ENCODE measurements around the gene ATF1. TPM values are rescaled to one million over a fixed set of nuclear protein-coding genes. Genes with fewer than 3 reads are reported as not detected.
A peak's percentile ranks its signal among the peaks of the same experiment; 100 is the strongest.
"Not testable (repeated sequence)": the region's sequence is repeated elsewhere in the genome, so short reads cannot be mapped to it uniquely, and the experiment has no call there.

Gene ATF1
- polyA plus RNA-seq, 3 donors from 2014 or later, result 34.9 to 43.8 (median 37.6) TPM

DNA sequence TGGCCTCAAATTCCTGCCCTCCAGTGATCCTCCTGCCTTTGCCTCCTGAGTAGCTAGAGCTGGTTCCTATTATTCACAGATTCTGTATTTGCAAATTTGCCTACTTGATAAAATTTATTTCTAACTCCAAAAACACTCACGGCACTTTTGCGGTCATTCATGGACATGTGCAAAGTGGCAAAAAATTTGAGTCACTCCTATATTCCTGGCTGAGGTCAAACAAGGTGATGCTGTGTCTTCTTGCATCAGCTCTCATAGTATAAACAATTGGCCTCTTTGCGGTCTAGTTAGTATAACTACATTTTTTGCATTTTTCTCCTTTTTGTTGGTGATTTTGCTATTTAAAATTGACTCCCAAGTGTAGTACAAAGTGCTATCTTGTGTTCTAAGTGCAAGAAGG, 24.7 kb downstream of the ATF1 start:
- DNase-seq, result no peak
- H3K27me3 Mint-ChIP-seq (ENCODE audit: low read depth in 3 of 3), result peaks cover 0 to 1% (median 0%) of the 10 kb centered on the region in 3 donors
- peaks cover 5 to 20% (median 11%) of the 10 kb centered on the region in 3 donors for H3K36me3 Mint-ChIP-seq
- H3K27ac Mint-ChIP-seq, result peak overlapping the region in 1 of 6 donors; percentile 1
- peaks cover 10 to 14% of the 10 kb centered on the region in 2 donors for H3K4me1 Mint-ChIP-seq
- H3K9me3 Mint-ChIP-seq, result no peaks in the 10 kb centered on the region
- no peak overlapping the region for H3K4me3 Mint-ChIP-seq

- no peak for DNase-seq
Observed at GRCh38 chr12:50790081-50790480, 26.2 kb downstream of the ATF1 start.

GRCh38 chr12:50799908-50800307, 36.0 kb downstream of the ATF1 start:
- peaks cover 1 to 9% of the 10 kb centered on the region in 2 donors for H3K4me1 Mint-ChIP-seq
- no peak overlapping the region for H3K27ac Mint-ChIP-seq
- DNase-seq, result no peak
- no peaks in the 10 kb centered on the region for H3K27me3 Mint-ChIP-seq (ENCODE audit: low read depth in 3 of 3)
- no peak overlapping the region for H3K4me3 Mint-ChIP-seq
- peaks cover 3 to 16% (median 10%) of the 10 kb centered on the region in 6 donors for H3K9me3 Mint-ChIP-seq
- peaks cover 24 to 46% (median 43%) of the 10 kb centered on the region in 3 donors for H3K36me3 Mint-ChIP-seq

More at GRCh38 chr12:50790081-50790480, 26.2 kb downstream of the ATF1 start:
- peaks cover 0 to 1% (median 0%) of the 10 kb centered on the region in 3 donors for H3K27me3 Mint-ChIP-seq (ENCODE audit: low read depth in 3 of 3)
- H3K9me3 Mint-ChIP-seq, result no peaks in the 10 kb centered on the region
- no peak overlapping the region for H3K4me3 Mint-ChIP-seq
- peak overlapping the region in 2 of 6 donors; percentile 21 to 48 for H3K27ac Mint-ChIP-seq
- H3K36me3 Mint-ChIP-seq, result peaks cover 5 to 21% (median 11%) of the 10 kb centered on the region in 3 donors
- peaks cover 11 to 14% of the 10 kb centered on the region in 2 donors for H3K4me1 Mint-ChIP-seq

GRCh38 chr12:50803230-50803875, 39.5 kb downstream of the ATF1 start:
- no peaks in the 10 kb centered on the region for H3K27me3 Mint-ChIP-seq (ENCODE audit: low read depth in 3 of 3)
- H3K27ac Mint-ChIP-seq, result peak overlapping the region in 1 of 6 donors; percentile 29
- H3K36me3 Mint-ChIP-seq, result peaks cover 18 to 26% (median 19%) of the 10 kb centered on the region in 3 donors
- DNase-seq, result no peak
- H3K4me1 Mint-ChIP-seq, result peaks cover 0 to 3% of the 10 kb centered on the region in 2 donors
- H3K4me3 Mint-ChIP-seq, result no peak overlapping the region
- peaks cover 3 to 16% (median 10%) of the 10 kb centered on the region in 6 donors for H3K9me3 Mint-ChIP-seq

DNA sequence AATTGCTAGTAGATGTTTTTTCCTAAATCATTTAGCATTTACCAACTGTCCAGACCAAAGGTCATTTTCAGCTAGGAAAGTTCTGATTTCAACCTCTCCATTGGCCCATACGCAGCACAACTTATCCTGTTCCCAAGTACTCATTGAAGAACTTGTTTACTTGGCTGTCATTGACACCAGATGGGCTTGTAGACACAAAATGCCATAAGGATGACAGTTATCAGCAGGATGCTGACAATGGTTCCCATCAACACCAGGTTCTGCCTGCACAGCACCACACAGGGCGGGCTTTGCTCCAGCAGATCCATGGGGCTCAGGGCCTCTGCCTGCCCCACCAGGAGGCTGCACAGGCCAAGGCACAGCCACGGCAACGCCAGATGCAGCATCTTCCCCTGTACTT, 42.3 kb downstream of the ATF1 start:
- no peak overlapping the region for H3K27ac Mint-ChIP-seq
- no peak for DNase-seq
- no peaks in the 10 kb centered on the region for H3K27me3 Mint-ChIP-seq (ENCODE audit: low read depth in 3 of 3)
- peaks cover 0 to 3% of the 10 kb centered on the region in 2 donors for H3K4me1 Mint-ChIP-seq
- H3K36me3 Mint-ChIP-seq, result peaks cover 7 to 12% (median 7%) of the 10 kb centered on the region in 3 donors
- no peak overlapping the region for H3K4me3 Mint-ChIP-seq
- no peaks in the 10 kb centered on the region for H3K9me3 Mint-ChIP-seq

DNA sequence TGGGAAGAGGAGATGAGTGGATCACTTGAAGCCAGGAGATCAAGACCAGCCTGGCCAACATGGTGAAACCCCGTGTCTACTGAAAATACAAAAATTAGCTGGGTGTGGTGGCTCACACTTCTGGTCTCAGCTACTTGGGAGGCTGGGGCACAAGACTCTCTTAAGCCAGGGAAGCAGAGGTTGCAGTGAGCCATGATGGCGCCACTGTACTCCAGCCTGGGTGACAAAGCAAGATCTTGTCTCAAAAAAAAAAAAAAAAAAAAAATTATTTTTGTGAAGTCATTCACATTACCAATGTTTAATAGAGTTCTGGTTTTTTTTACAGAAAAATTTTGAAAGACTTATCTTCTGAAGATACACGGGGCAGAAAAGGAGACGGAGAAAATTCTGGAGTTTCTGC, 45.2 kb downstream of the ATF1 start:
- not testable (repeated sequence) for H3K4me3 Mint-ChIP-seq; H3K27me3 Mint-ChIP-seq (ENCODE audit: low read depth in 3 of 3); H3K4me1 Mint-ChIP-seq; H3K9me3 Mint-ChIP-seq; H3K27ac Mint-ChIP-seq; DNase-seq
- H3K36me3 Mint-ChIP-seq, result peaks cover 7 to 19% (median 9%) of the 10 kb centered on the region in 3 donors

DNA sequence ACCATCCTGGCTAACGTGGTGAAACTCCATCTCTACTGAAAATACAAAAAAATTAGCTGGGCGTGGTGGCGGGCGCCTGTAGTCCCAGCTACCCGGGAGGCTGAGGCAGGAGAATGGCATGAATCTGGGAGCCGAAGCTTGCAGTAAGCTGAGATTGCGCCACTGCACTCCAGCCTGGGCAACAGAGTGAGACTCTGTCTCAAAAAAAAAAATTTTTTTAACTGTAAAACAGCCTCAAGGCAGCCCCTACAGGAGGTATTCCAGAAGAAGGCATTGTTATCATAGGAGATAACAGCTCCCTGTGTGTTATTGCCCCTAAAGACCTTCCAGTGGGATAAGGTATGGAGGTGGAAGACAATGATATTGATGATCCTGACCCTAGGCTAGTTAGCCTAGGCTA, 51.0 kb downstream of the ATF1 start:
- DNase-seq; H3K9me3 Mint-ChIP-seq; H3K27ac Mint-ChIP-seq; H3K27me3 Mint-ChIP-seq (ENCODE audit: low read depth in 3 of 3); H3K4me3 Mint-ChIP-seq; H3K4me1 Mint-ChIP-seq: not testable (repeated sequence)
- peaks cover 19 to 53% (median 27%) of the 10 kb centered on the region in 3 donors for H3K36me3 Mint-ChIP-seq

- no peaks in the 10 kb centered on the region for H3K27me3 Mint-ChIP-seq (ENCODE audit: low read depth in 3 of 3)
- no peak for DNase-seq
- peaks cover 2 to 5% of the 10 kb centered on the region in 2 donors for H3K4me1 Mint-ChIP-seq
- H3K36me3 Mint-ChIP-seq, result peaks cover 8 to 34% (median 20%) of the 10 kb centered on the region in 3 donors
- no peak overlapping the region for H3K27ac Mint-ChIP-seq
- no peaks in the 10 kb centered on the region for H3K9me3 Mint-ChIP-seq
- no peak overlapping the region for H3K4me3 Mint-ChIP-seq
Observed at GRCh38 chr12:50820177-50820576, 56.3 kb downstream of the ATF1 start.

- no peak for DNase-seq
- Mint-ChIP-seq H3K27me3 (ENCODE audit: low read depth in 3 of 3) (peaks cover 0 to 3% (median 0%) of the 10 kb centered on the region in 3 donors), H3K36me3 (peaks cover 4 to 19% (median 10%) of the 10 kb centered on the region in 3 donors), H3K4me1 (peaks cover 6 to 10% of the 10 kb centered on the region in 2 donors), H3K4me3 (no peak overlapping the region), H3K27ac (peak overlapping the region in 1 of 6 donors; percentile 22), H3K9me3 (no peaks in the 10 kb centered on the region)
Observed at GRCh38 chr12:50822082-50822481, 58.2 kb downstream of the ATF1 start.

DNA sequence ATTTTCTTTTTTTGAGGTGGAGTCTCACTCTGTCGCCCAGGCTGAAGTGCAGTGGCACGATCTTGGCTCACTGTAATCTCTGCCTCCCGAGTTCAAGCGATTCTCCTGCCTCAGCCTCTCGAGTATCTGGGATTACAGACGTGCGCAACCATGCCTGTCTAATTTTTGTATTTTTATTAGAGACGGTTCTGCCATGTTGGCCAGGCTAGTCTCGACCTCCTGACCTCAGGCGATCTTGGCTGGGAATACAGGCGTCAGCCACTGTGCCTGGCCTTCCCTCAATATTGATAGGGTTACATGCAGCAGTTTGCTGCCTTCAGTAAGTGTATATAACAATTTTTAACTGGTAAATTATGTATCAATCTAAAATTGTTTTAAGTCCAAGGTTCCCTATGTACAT, 59.8 kb downstream of the ATF1 start:
- H3K27ac Mint-ChIP-seq; H3K4me3 Mint-ChIP-seq; H3K27me3 Mint-ChIP-seq (ENCODE audit: low read depth in 3 of 3); DNase-seq; H3K36me3 Mint-ChIP-seq; H3K9me3 Mint-ChIP-seq: not testable (repeated sequence)
- peaks cover 6 to 10% of the 10 kb centered on the region in 2 donors for H3K4me1 Mint-ChIP-seq

DNA sequence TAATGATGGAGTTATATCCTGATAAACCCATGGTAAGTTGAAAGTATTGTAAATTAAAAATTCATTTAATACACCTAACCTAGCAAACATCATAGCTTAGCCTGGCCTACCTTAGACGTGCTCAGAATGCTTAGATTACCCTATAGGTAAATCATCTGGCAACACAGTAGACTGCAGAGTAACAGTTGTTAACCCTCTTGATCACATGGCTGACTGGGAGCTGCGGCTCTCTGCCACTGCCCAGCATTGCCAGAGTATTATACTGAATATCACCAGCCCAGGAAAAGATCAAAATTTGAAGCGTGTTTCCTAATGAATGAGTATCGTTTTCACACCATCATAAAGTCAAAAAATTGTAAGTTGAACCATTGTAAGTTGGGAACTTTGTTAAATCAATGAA, 61.0 kb downstream of the ATF1 start:
- no peak for DNase-seq
- Mint-ChIP-seq H3K9me3 (no peaks in the 10 kb centered on the region), H3K27ac (peak overlapping the region; percentile 47 to 86 (median 78))

GRCh38 chr12:50825372-50825838, 61.5 kb downstream of the ATF1 start:
- Mint-ChIP-seq H3K27me3 (ENCODE audit: low read depth in 3 of 3) (peaks cover 0 to 3% (median 0%) of the 10 kb centered on the region in 3 donors), H3K9me3 (no peaks in the 10 kb centered on the region), H3K36me3 (no peaks in the 10 kb centered on the region), H3K27ac (peak overlapping the region; percentile 47 to 86 (median 78)), H3K4me1 (peaks cover 6 to 10% of the 10 kb centered on the region in 2 donors), H3K4me3 (no peak overlapping the region)
- DNase-seq, result peak; percentile 44 to 59 (median 52)

More for the DNA sequence above, 61.0 kb downstream of the ATF1 start:
- no peaks in the 10 kb centered on the region for H3K36me3 Mint-ChIP-seq
- peaks cover 6 to 10% of the 10 kb centered on the region in 2 donors for H3K4me1 Mint-ChIP-seq
- peaks cover 0 to 3% (median 0%) of the 10 kb centered on the region in 3 donors for H3K27me3 Mint-ChIP-seq (ENCODE audit: low read depth in 3 of 3)
- H3K4me3 Mint-ChIP-seq, result no peak overlapping the region

DNA sequence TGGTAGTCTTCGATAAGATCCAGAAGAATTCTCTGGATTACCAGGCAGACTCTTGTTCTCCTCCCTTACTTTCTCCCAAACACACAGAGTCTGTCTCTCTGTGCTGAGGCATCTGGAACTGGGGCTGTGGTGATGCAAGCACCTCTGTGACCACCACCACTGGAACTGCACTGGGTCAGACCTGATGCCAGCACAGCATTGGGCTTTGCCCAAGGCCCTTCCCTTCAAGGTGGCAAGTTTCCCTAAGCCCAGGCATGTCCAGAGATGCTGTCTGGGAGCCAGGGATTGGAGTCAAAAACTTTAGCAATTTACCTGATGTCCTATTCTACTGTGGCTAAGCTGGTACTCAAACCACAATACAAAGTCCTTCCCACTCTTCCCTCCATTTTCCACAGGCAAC, 64.2 kb downstream of the ATF1 start:
- Mint-ChIP-seq H3K27me3 (ENCODE audit: low read depth in 3 of 3) (peaks cover 0 to 6% (median 2%) of the 10 kb centered on the region in 3 donors), H3K4me1 (peaks cover 6 to 10% of the 10 kb centered on the region in 2 donors), H3K27ac (no peak overlapping the region), H3K9me3 (no peaks in the 10 kb centered on the region), H3K36me3 (no peaks in the 10 kb centered on the region), H3K4me3 (no peak overlapping the region)
- no peak for DNase-seq

GRCh38 chr12:50828886-50829285, 65.0 kb downstream of the ATF1 start:
- no peak overlapping the region for H3K4me3 Mint-ChIP-seq
- no peak for DNase-seq
- H3K27me3 Mint-ChIP-seq (ENCODE audit: low read depth in 3 of 3), result peaks cover 0 to 7% (median 2%) of the 10 kb centered on the region in 3 donors
- H3K4me1 Mint-ChIP-seq, result peaks cover 6 to 10% of the 10 kb centered on the region in 2 donors
- H3K9me3 Mint-ChIP-seq, result peaks cover 0 to 5% (median 0%) of the 10 kb centered on the region in 6 donors
- no peak overlapping the region for H3K27ac Mint-ChIP-seq
- no peaks in the 10 kb centered on the region for H3K36me3 Mint-ChIP-seq
